ENCODE data around the gene DDIT3. TPM values are rescaled to one million over a fixed set of nuclear protein-coding genes. Genes with fewer than 3 reads are reported as not detected.

The DDIT3 gene
- total RNA-seq, 1 experiment from 2014 or later = 14.1 TPM

DNA sequence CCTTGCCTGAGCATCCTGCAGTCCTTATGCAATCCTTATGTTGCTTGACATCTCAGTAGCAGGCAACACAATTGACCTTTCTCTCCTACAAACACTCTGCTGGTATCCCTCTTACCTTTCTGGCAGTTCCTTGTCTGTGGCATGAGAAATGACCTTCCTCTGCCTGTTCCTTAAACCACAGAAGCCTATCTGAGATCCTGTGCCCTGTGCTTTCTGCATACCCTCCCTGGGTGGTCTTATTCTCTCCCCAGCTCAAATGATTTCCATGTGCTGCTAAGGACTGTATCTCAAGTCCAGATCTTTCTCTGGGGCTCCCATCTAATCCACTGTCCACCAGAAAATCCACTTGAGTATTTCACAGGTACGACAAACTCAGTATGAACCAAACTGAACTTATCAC, 38.6 kb downstream of the DDIT3 start:
- Histone ChIP-seq H3K27me3 (ENCODE audit: insufficient read depth, low read length) (peaks cover 6% of the 10 kb centered on the region; the same call in 1 of the 2 replicates), H3K9ac (ENCODE audit: extremely low read depth, insufficient read length, low read length) (no peak overlapping the region), H3K79me1 (ENCODE audit: insufficient read depth, low read depth, low read length, poor library complexity, severe bottlenecking) (no peaks in the 10 kb centered on the region), H3K14ac (ENCODE audit: insufficient read depth, low read length) (no peak overlapping the region), H2BK15ac (ENCODE audit: low read depth, low read length) (no peak overlapping the region), H2AFZ (ENCODE audit: low read length) (no peak overlapping the region), H3T11ph (ENCODE audit: low read length) (no peak overlapping the region), H2BK12ac (ENCODE audit: insufficient read length, low read depth, low read length) (no peak overlapping the region), H4K20me1 (ENCODE audit: control insufficient read depth, insufficient read depth, insufficient read length) (peaks cover 3% of the 10 kb centered on the region), H3K4me2 (ENCODE audit: insufficient read depth, insufficient read length, low read length) (no peak overlapping the region), H3K18ac (ENCODE audit: insufficient read length, low read depth, low read length) (no peak overlapping the region), H3K23me2 (ENCODE audit: insufficient read length, low read depth, low read length, poor library complexity, severe bottlenecking) (no peaks in the 10 kb centered on the region), H3K27ac (ENCODE audit: insufficient read length, low read depth, low read length) (no peak overlapping the region), H3K79me2 (ENCODE audit: insufficient read depth, low read length) (no peaks in the 10 kb centered on the region), H2BK120ac (ENCODE audit: low read depth, low read length, poor library complexity, severe bottlenecking) (no peak overlapping the region), H3K4ac (ENCODE audit: low read depth, low read length) (no peak overlapping the region), H4K91ac (ENCODE audit: insufficient read length, low read depth, low read length) (no peak overlapping the region), H3K56ac (ENCODE audit: insufficient read length, low read depth, low read length) (no peak overlapping the region), H3K4me1 (ENCODE audit: insufficient read depth, low read length) (peaks cover 3% of the 10 kb centered on the region; the same call in 1 of the 2 replicates), H3K9me3 (ENCODE audit: control insufficient read depth, low read depth, low read length) (no peaks in the 10 kb centered on the region), H4K5ac (ENCODE audit: insufficient read length, low read depth, low read length) (no peak overlapping the region), H2BK5ac (ENCODE audit: insufficient read length, low read length) (no peak overlapping the region), H3K23ac (ENCODE audit: insufficient read length, low read depth, low read length) (no peak overlapping the region), H4K8ac (replicated peaks; ENCODE audit: insufficient read length, low read depth, low read length) (no peak overlapping the region), H2AK5ac (ENCODE audit: insufficient read length, low read length) (no peak overlapping the region), H2BK20ac (ENCODE audit: low read depth, low read length, poor library complexity, severe bottlenecking) (no peak overlapping the region)
- H3K4me1 Mint-ChIP-seq = peaks cover 23 to 27% of the 10 kb centered on the region in 2 experiments
- peaks cover 34% of the 10 kb centered on the region for H3K27me3 Mint-ChIP-seq (ENCODE audit: low read depth)
- TF ChIP-seq, protein P1, sequence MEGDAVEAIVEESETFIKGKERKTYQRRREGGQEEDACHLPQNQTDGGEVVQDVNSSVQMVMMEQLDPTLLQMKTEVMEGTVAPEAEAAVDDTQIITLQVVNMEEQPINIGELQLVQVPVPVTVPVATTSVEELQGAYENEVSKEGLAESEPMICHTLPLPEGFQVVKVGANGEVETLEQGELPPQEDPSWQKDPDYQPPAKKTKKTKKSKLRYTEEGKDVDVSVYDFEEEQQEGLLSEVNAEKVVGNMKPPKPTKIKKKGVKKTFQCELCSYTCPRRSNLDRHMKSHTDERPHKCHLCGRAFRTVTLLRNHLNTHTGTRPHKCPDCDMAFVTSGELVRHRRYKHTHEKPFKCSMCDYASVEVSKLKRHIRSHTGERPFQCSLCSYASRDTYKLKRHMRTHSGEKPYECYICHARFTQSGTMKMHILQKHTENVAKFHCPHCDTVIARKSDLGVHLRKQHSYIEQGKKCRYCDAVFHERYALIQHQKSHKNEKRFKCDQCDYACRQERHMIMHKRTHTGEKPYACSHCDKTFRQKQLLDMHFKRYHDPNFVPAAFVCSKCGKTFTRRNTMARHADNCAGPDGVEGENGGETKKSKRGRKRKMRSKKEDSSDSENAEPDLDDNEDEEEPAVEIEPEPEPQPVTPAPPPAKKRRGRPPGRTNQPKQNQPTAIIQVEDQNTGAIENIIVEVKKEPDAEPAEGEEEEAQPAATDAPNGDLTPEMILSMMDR (conservative IDR thresholded peaks at IDR 0.05) = no peak
- H3K36me3 Mint-ChIP-seq (ENCODE audit: insufficient read depth in 1 of 3, low read depth in 3 of 3) = no peaks in the 10 kb centered on the region; a peak in 1 of 7 replicates
- no peak for DNase-seq
- no peak overlapping the region for H3K4me3 Mint-ChIP-seq
- no CpG with 5 or more reads among the region's 1 CpG for WGBS (ENCODE audit: extremely low coverage, insufficient read length, low lambda C conversion rate)
- no peaks in the 10 kb centered on the region for H3K9me3 Mint-ChIP-seq
- H3K27ac Mint-ChIP-seq = peak overlapping the region in 2 of 3 experiments; percentile 15 to 17; a peak in 1 of 7 replicates

All from H9 (cell line).